Kidney epithelial cell (primary cell): Measurements from ENCODE around the gene RPL23. TPM values are rescaled to one million over a fixed set of nuclear protein-coding genes. Genes with fewer than 3 reads are reported as not detected.

Experiments used
- DNase-seq: peaks from one replicate; pipeline ENCODE4 v3.0.0-alpha.2; 2010; ENCODE audit warnings: low read depth
- H3K27me3 ChIP-seq: 2 replicates; pipeline ENCODE4 v1.6.0; 2011; ENCODE audit warnings: low read length; ENCODE audit not compliant: control insufficient read depth, insufficient read depth
- H3K36me3 ChIP-seq: 2 replicates; pipeline ENCODE4 v1.5.1; 2011; ENCODE audit warnings: low read length; ENCODE audit not compliant: control insufficient read depth, insufficient read depth
- H3K4me3 ChIP-seq: 2 replicates; pipeline ENCODE4 v1.5.1; 2011; ENCODE audit warnings: low read depth, mild to moderate bottlenecking, control low read depth, low read length
- total RNA-seq: library from RNA; depleted of rRNA; stranded (reverse); fragments of >200 nt; gene quantifications from 2 replicates; pipeline ENCODE4 v1.2.3, GENCODE V29; 2015
- TF ChIP-seq, protein P1 (sequence below): IDR thresholded peaks from 2 replicates; pipeline ENCODE4 v1.5.1; 2011; ENCODE audit warnings: mild to moderate bottlenecking, moderate library complexity, low read length, control low read depth, inconsistent platforms; ENCODE audit not compliant: insufficient read depth, poor library complexity, severe bottlenecking

RPL23 gene
- total RNA-seq, 1 donor from 2014 or later, result 1,881 TPM

DNA sequence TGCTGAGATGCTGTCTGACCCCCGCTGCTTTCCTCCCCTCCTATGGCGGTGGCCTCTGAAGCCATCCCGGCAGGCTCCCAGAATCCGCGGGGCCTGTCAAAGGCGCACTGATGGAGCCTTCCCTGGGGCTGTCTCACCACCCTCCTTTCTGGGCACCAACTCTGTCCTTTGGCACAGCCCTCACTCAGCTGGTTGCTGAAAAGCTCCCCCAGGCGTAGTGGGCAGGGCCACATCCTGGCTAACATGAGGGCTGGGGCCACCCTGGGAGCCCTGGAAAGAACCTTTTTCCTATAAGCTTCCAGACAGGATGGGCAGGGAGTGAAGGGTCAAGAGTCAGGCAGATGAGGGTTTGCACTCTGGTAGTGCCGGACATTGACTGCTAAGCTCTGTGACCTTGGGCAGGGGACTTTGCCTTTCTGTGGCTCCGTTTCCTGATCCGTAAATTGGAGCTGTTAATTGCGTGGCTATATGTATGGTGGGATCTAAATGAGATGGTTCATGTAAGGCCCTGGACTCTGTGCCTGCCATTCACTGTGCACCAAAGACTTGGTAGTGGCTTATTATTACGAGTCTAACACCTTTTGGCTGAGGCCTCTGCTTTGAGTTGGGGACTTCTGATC, 44.3 kb upstream of the RPL23 start:
- DNase-seq, result no peak
- H3K27me3 ChIP-seq, result no peaks in the 10 kb centered on the region
- TF ChIP-seq, protein P1, sequence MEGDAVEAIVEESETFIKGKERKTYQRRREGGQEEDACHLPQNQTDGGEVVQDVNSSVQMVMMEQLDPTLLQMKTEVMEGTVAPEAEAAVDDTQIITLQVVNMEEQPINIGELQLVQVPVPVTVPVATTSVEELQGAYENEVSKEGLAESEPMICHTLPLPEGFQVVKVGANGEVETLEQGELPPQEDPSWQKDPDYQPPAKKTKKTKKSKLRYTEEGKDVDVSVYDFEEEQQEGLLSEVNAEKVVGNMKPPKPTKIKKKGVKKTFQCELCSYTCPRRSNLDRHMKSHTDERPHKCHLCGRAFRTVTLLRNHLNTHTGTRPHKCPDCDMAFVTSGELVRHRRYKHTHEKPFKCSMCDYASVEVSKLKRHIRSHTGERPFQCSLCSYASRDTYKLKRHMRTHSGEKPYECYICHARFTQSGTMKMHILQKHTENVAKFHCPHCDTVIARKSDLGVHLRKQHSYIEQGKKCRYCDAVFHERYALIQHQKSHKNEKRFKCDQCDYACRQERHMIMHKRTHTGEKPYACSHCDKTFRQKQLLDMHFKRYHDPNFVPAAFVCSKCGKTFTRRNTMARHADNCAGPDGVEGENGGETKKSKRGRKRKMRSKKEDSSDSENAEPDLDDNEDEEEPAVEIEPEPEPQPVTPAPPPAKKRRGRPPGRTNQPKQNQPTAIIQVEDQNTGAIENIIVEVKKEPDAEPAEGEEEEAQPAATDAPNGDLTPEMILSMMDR, result no peak
- no peak overlapping the region for H3K4me3 ChIP-seq
- peaks cover 2% of the 10 kb centered on the region for H3K36me3 ChIP-seq

DNA sequence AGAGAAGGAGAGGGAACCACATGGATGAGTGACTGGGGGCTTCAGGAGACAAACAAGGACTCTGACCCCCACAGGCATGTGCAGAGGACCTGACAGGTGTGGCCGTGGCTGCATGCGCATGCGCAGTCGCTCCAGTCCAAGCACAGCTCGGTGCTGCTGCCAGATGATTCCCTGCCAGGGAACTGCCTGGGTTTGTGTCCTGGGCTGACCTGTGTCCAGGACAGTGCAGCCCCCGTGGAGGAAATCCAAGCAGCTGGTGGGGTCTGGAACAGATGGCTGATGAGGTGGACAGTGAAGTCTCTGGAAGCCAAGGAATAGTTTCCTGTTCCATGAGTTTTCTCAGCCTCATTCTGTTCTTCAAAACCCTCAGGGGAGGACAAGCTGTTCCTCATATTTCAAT, 43.7 kb upstream of the RPL23 start:
- no peak overlapping the region for H3K4me3 ChIP-seq
- H3K27me3 ChIP-seq, result no peaks in the 10 kb centered on the region
- H3K36me3 ChIP-seq, result peaks cover 2% of the 10 kb centered on the region
- TF ChIP-seq, protein P1, result no peak
- no peak for DNase-seq

GRCh38 chr17:38896346-38896954, 42.9 kb upstream of the RPL23 start:
- peaks cover 2% of the 10 kb centered on the region for H3K36me3 ChIP-seq
- no peak for DNase-seq
- no peaks in the 10 kb centered on the region for H3K27me3 ChIP-seq
- H3K4me3 ChIP-seq, result no peak overlapping the region
- TF ChIP-seq, protein P1, result no peak

GRCh38 chr17:38894276-38894675, 40.8 kb upstream of the RPL23 start:
- H3K36me3 ChIP-seq, result peaks cover 3% of the 10 kb centered on the region
- H3K4me3 ChIP-seq, result no peak overlapping the region
- DNase-seq, result no peak
- no peaks in the 10 kb centered on the region for H3K27me3 ChIP-seq
- TF ChIP-seq, protein P1, result no peak

GRCh38 chr17:38893607-38894006, 40.1 kb upstream of the RPL23 start:
- no peak overlapping the region for H3K4me3 ChIP-seq
- TF ChIP-seq, protein P1, result no peak
- no peaks in the 10 kb centered on the region for H3K27me3 ChIP-seq
- H3K36me3 ChIP-seq, result peaks cover 3% of the 10 kb centered on the region
- no peak for DNase-seq

GRCh38 chr17:38893113-38893512, 39.6 kb upstream of the RPL23 start:
- no peaks in the 10 kb centered on the region for H3K27me3 ChIP-seq
- no peak overlapping the region for H3K4me3 ChIP-seq
- H3K36me3 ChIP-seq, result peaks cover 3% of the 10 kb centered on the region
- TF ChIP-seq, protein P1, result no peak
- no peak for DNase-seq
